ENCODE data around the gene CPN1. TPM values are rescaled to one million over a fixed set of nuclear protein-coding genes. Genes with fewer than 3 reads are reported as not detected.

Gene CPN1
- total RNA-seq, 2 experiments from 2014 or later, result not detected

DNA sequence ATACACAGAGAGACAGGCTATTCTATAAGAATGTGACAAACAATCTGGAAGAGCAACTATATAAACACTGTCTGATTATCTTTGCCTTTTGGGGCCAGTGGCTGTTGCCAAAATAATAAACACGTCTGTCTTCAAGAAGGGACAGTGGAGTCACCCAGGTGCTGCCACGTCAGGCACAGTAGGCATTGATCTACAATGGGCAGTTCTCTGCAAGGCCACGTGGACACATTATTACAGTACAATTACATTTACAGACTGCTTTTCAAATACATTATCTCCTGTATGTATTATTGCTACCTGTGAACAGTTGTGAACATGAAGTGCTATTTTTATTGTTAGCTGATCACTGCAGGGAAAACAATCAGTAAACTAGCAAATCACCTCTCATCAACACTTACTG, 86.0 kb downstream of the CPN1 start:
- H4K20me1 ChIP-seq (ENCODE audit: insufficient read depth, low read length), result peaks cover 4% of the 10 kb centered on the region; the same call in 1 of the 2 replicates
- no peaks in the 10 kb centered on the region for H3K9me2 ChIP-seq (ENCODE audit: insufficient read depth, low read length)
- intact Hi-C loops (cut with micrococcal nuclease; ENCODE audit: unreplicated experiment), result no loop called here
- peaks cover 65% of the 10 kb centered on the region for H3K36me3 ChIP-seq (ENCODE audit: insufficient read depth, low read length)
- H2AFZ ChIP-seq (ENCODE audit: low read length), result no peak overlapping the region
- CTCF ChIA-PET (ENCODE audit: unreplicated experiment), result no interaction called here
- no peak for DNase-seq (ENCODE audit: low spot score)
- H3K9me3 ChIP-seq (ENCODE audit: low read length), result no peaks in the 10 kb centered on the region
- POLR2A ChIA-PET, result interaction anchor here (0.8 to 4.7 kb wide), 5 partner anchors 8 to 27 kb away, joined by 3 to 24 read pairs (median 4); no protein-coding TSS in a partner anchor
- no peak overlapping the region for H3K4me3 ChIP-seq (ENCODE audit: low read depth, low read length, poor library complexity, severe bottlenecking)
- peaks cover 93% of the 10 kb centered on the region for H3K79me2 ChIP-seq (ENCODE audit: insufficient read depth, low read depth, low read length)
- BruUV-seq (replicated peaks), result no TSS peak
- peak overlapping the region; percentile 6 for H3K27ac ChIP-seq (ENCODE audit: low read depth, low read length, poor library complexity, severe bottlenecking)
- no peak for TF ChIP-seq EZH2phosphoT487 (IDR thresholded peaks at IDR 0.05; ENCODE audit: borderline replicate concordance, low read depth, low read length)
- TF ChIP-seq, protein P1, sequence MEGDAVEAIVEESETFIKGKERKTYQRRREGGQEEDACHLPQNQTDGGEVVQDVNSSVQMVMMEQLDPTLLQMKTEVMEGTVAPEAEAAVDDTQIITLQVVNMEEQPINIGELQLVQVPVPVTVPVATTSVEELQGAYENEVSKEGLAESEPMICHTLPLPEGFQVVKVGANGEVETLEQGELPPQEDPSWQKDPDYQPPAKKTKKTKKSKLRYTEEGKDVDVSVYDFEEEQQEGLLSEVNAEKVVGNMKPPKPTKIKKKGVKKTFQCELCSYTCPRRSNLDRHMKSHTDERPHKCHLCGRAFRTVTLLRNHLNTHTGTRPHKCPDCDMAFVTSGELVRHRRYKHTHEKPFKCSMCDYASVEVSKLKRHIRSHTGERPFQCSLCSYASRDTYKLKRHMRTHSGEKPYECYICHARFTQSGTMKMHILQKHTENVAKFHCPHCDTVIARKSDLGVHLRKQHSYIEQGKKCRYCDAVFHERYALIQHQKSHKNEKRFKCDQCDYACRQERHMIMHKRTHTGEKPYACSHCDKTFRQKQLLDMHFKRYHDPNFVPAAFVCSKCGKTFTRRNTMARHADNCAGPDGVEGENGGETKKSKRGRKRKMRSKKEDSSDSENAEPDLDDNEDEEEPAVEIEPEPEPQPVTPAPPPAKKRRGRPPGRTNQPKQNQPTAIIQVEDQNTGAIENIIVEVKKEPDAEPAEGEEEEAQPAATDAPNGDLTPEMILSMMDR (conservative IDR thresholded peaks at IDR 0.05; ENCODE audit: low read length), result no peak
- peaks cover 50% of the 10 kb centered on the region for H3K4me1 ChIP-seq (ENCODE audit: insufficient read depth, low read length, poor library complexity, severe bottlenecking)
- no peak overlapping the region for H3K4me2 ChIP-seq (ENCODE audit: low read length)

GRCh38 chr10:99995269-99995668, 86.4 kb downstream of the CPN1 start:
- CTCF ChIA-PET (ENCODE audit: unreplicated experiment), result no interaction called here
- DNase-seq (ENCODE audit: low spot score), result no peak
- no peaks in the 10 kb centered on the region for H3K9me2 ChIP-seq (ENCODE audit: insufficient read depth, low read length)
- POLR2A ChIA-PET, result interaction anchor here (0.8 to 4.7 kb wide), 4 partner anchors 8 to 14 kb away, joined by 3 to 24 read pairs (median 12); no protein-coding TSS in a partner anchor
- H2AFZ ChIP-seq (ENCODE audit: low read length), result no peak overlapping the region
- TF ChIP-seq, protein P1 (conservative IDR thresholded peaks at IDR 0.05; ENCODE audit: low read length), result no peak
- TF ChIP-seq EZH2phosphoT487 (IDR thresholded peaks at IDR 0.05; ENCODE audit: borderline replicate concordance, low read depth, low read length), result no peak
- H3K4me2 ChIP-seq (ENCODE audit: low read length), result no peak overlapping the region
- H4K20me1 ChIP-seq (ENCODE audit: insufficient read depth, low read length), result peaks cover 4% of the 10 kb centered on the region; the same call in 1 of the 2 replicates
- peaks cover 91% of the 10 kb centered on the region for H3K79me2 ChIP-seq (ENCODE audit: insufficient read depth, low read depth, low read length)
- peaks cover 60% of the 10 kb centered on the region for H3K36me3 ChIP-seq (ENCODE audit: insufficient read depth, low read length)
- peaks cover 45% of the 10 kb centered on the region for H3K4me1 ChIP-seq (ENCODE audit: insufficient read depth, low read length, poor library complexity, severe bottlenecking)
- no peaks in the 10 kb centered on the region for H3K9me3 ChIP-seq (ENCODE audit: low read length)
- H3K27ac ChIP-seq (ENCODE audit: low read depth, low read length, poor library complexity, severe bottlenecking), result peak overlapping the region; percentile 6
- intact Hi-C loops (cut with micrococcal nuclease; ENCODE audit: unreplicated experiment), result no loop called here
- no TSS peak for BruUV-seq (replicated peaks)
- H3K4me3 ChIP-seq (ENCODE audit: low read depth, low read length, poor library complexity, severe bottlenecking), result no peak overlapping the region

DNA sequence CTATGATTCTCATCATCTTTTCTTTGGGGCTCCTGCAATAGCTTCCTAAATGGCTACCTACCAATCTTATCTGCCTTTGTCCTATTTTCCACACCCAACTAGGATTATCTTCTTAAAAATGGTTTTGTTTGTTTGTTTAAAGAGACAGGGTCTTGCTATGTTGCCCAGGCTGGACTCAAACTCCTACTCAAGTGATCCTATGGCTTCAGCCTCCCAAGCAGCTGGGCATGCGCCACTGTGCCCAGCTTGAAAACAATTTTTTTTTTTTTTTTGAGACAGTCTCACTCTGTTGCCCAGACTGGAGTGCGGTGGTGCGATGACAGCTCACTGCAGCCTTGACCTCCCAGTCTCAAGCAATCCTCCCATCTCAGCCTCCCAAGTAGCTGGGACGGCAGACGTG, 86.9 kb downstream of the CPN1 start:
- H3K4me3 ChIP-seq (ENCODE audit: low read depth, low read length, poor library complexity, severe bottlenecking), result peak overlapping the region; percentile 12
- DNase-seq (ENCODE audit: low spot score), result no peak
- H3K9me2 ChIP-seq (ENCODE audit: insufficient read depth, low read length), result no peaks in the 10 kb centered on the region
- peaks cover 41% of the 10 kb centered on the region for H3K4me1 ChIP-seq (ENCODE audit: insufficient read depth, low read length, poor library complexity, severe bottlenecking)
- H4K20me1 ChIP-seq (ENCODE audit: insufficient read depth, low read length), result peaks cover 4% of the 10 kb centered on the region; the same call in 1 of the 2 replicates
- H3K9me3 ChIP-seq (ENCODE audit: low read length), result no peaks in the 10 kb centered on the region
- peak overlapping the region; percentile 47 for H3K4me2 ChIP-seq (ENCODE audit: low read length)
- ChIA-PET CTCF (ENCODE audit: unreplicated experiment) (no interaction called here), POLR2A (interaction anchor here (0.5 to 4.7 kb wide), 7 partner anchors 8 to 1454 kb away, joined by 3 to 24 read pairs (median 3); no protein-coding TSS in a partner anchor)
- TF ChIP-seq, protein P1 (conservative IDR thresholded peaks at IDR 0.05; ENCODE audit: low read length), result no peak
- TF ChIP-seq EZH2phosphoT487 (IDR thresholded peaks at IDR 0.05; ENCODE audit: borderline replicate concordance, low read depth, low read length), result no peak
- no TSS peak for BruUV-seq (replicated peaks)
- H3K79me2 ChIP-seq (ENCODE audit: insufficient read depth, low read depth, low read length), result peaks cover 91% of the 10 kb centered on the region
- H3K27ac ChIP-seq (ENCODE audit: low read depth, low read length, poor library complexity, severe bottlenecking), result no peak overlapping the region
- intact Hi-C loops (cut with micrococcal nuclease; ENCODE audit: unreplicated experiment), result no loop called here
- H2AFZ ChIP-seq (ENCODE audit: low read length), result no peak overlapping the region
- H3K36me3 ChIP-seq (ENCODE audit: insufficient read depth, low read length), result peaks cover 56% of the 10 kb centered on the region

All from OCI-LY7 (cell line).